Measurements from ENCODE around the gene SMIM33.

SMIM33 gene

DNA sequence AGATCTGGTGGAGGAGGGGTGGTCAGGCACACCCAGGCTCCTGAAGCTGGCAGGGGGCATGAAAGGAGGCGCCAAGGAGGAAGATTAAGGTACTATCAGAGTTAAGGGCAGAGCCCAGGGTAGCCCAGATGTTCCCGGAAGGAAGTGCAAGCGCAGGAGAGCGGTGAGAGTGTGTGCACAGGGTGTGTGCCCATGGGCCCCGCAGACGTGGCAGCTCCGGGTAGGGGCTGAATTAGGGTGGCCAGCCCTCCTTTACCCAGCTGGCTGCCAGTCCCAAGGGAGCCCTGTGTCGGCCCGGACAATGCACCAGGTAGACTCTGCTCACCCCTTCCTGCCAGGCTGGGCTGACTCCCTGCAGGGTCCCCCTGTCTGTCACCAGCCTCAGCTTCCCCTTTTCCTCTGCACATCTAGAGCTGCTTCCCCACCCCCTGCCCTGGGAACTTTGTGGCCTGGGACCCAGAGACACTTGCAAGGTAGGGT lies at the start of gene SMIM33:
Gene SMIM33, plus strand, starts transcription at position 184 of the 480 bp plus-strand sequence. Its CDS starts 118 bp downstream, at position 302.
- in situ Hi-C loops (cut with HindIII; ENCODE audit: low sequenced_read_pairs) = no loop called here

DNA sequence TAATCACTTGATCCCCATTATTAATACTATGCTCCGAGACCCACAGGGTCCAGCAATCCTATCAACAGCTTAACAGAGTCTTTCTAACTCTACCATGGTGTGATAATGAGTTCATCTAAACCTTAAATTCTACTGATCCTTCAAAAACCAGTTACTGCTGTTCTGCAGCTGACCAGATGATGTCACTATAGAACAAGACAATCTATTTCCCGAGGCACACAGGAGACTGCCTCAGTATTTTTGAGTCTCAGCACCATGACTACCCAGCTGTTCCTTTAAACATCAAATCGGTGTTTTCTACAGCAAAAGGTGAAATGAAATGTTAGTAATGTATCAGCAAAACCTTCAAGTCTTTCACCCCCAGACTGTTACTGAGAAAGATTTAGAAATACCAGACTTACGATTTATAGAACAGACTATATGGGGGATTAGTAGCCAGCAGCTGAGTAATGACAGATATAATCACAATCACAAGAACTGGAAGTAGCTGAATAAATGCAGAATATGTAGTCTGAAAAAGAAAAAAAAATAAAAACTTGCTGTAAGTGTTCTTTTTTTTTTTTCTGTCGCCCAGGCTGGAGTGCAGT lies 48.4 kb upstream of the SMIM33 start:
- in situ Hi-C loops (cut with HindIII; ENCODE audit: low sequenced_read_pairs) = loop anchor here (25.0 kb wide), 1 partner anchor 340 kb away; no protein-coding TSS in a partner anchor

DNA sequence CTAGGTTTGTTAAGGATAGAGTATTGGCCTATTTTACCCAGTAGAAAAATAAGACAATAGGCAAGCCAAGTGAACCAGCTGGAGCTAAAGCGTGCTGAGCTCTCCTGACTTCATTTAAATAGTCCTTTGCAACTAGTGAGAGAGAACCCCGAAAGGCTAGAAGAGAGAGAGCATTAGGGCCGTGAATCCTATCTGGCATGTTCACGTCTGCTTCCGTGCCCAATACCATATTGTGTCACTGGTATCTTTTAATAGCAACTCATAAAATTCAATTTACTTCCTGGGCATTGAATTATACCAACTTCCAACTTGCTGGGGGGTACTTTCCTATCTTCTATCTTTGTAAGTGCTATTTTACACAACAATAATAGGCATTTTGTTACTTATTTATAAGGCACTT lies 45.3 kb upstream of the SMIM33 start:
- in situ Hi-C loops (cut with HindIII; ENCODE audit: low sequenced_read_pairs) = loop anchor here (25.0 kb wide), 1 partner anchor 162 kb away; no protein-coding TSS in a partner anchor

DNA sequence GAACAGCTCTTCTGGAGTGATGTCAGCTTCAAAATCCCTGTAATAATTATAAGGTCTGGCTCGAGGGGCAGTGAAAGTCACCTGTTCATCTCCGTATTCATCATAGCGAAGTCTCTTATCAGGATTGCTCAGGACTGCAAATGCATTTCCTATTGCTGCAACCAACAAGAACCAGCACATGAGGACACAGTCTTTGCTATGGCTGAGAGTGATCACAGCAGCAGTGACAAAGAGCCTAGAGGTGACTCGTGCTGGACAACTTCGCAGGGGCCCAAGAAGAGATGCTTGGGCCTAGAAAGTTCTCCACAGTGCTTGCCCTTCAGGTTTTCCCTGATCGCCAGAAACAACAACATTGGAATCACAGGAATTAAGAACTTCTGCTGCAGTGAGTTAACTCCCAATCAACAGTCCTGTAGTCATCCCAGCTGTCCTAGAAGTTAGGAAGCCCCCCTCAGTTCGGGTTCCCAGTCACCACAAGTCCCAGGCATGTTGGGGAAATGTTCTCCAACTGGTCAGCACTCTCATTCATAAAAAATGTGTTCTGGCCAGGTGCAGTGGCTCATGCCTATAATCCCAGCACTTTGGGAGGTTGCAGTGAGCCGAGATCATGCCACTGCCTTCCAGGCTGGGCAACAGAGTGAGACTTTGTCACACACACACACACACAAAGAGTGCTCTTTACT lies 44.5 kb upstream of the SMIM33 start:
- in situ Hi-C loops (cut with HindIII; ENCODE audit: low sequenced_read_pairs) = loop anchor here (25.0 kb wide), 1 partner anchor 161 kb away; no protein-coding TSS in a partner anchor

DNA sequence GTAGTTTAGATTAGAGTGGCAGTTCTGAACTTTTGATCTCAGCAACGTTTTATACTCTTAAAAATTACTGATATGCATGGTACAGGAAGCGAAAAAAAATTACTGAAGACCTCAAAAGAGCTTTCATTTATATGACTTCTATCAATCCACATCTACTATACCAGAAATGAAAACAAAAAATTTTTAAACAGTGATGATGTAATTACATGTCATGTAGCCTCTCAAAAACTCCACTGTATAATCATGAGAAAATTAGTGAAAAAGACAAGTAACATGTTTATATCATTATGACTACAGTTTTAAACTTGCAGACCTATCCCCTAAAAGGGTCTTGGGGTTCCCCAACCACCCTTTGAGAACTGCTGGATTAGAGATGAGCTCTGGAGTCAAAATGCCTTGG lies 40.8 kb upstream of the SMIM33 start:
- in situ Hi-C loops (cut with HindIII; ENCODE audit: low sequenced_read_pairs) = loop anchor here (25.0 kb wide), 1 partner anchor 157 kb away; no protein-coding TSS in a partner anchor

DNA sequence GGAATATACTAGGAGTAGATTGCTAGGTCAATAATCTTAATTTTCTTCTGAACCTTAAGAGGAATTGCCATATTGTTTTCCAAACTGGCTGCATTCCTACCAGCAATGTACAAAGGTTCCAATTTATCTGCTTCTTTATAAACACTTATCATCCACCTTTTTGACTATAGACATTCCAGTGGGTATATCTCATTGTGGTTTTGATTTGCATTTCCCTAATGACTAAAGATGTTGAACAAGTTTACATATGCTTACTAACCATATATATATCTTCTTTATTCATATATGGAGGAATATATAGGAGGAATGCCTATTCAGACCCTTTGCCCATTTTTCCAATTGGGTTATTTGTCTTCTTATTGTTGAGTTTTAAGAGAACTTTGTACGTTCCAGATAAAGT lies 39.1 kb upstream of the SMIM33 start:
- in situ Hi-C loops (cut with HindIII; ENCODE audit: low sequenced_read_pairs) = loop anchor here (25.0 kb wide), 1 partner anchor 156 kb away; no protein-coding TSS in a partner anchor

DNA sequence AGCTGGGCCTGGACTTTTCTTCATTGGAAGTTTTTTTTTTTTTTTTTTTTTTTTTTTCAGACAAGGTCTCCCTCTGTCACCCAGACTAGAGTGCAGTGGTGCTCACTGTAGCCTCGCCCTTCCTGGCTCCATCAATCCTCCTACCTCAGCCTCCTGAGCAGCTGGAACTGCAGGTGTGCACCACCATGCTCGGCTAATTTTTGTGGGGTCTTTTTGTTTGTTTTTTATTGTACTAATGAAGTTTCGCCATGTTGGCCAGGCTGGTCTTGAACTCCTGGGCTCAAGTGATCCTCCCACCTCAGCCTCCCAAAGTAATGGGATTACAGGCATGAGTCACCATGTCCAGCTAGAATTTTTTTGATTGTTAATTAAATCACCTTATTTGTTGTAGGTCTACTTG lies 35.1 kb upstream of the SMIM33 start:
- in situ Hi-C loops (cut with HindIII; ENCODE audit: low sequenced_read_pairs) = loop anchor here (25.0 kb wide), 1 partner anchor 152 kb away; no protein-coding TSS in a partner anchor

DNA sequence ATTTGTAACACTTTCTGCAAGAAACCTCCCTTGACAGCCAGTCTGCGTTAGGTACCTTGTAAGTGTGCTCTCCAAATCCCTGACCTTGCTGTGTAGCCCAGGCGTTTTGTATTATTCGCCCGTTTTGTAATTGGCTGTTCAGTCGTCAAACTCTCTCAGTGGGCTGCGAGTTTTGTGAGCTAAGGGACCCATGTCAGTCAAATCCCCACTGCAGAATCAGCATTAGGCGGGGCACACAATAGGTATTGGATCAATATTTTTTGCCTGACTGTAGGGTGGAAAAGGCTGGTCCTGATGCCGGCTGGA lies 32.1 kb upstream of the SMIM33 start:
- in situ Hi-C loops (cut with HindIII; ENCODE audit: low sequenced_read_pairs) = loop anchor here (25.0 kb wide), 1 partner anchor 149 kb away; no protein-coding TSS in a partner anchor

DNA sequence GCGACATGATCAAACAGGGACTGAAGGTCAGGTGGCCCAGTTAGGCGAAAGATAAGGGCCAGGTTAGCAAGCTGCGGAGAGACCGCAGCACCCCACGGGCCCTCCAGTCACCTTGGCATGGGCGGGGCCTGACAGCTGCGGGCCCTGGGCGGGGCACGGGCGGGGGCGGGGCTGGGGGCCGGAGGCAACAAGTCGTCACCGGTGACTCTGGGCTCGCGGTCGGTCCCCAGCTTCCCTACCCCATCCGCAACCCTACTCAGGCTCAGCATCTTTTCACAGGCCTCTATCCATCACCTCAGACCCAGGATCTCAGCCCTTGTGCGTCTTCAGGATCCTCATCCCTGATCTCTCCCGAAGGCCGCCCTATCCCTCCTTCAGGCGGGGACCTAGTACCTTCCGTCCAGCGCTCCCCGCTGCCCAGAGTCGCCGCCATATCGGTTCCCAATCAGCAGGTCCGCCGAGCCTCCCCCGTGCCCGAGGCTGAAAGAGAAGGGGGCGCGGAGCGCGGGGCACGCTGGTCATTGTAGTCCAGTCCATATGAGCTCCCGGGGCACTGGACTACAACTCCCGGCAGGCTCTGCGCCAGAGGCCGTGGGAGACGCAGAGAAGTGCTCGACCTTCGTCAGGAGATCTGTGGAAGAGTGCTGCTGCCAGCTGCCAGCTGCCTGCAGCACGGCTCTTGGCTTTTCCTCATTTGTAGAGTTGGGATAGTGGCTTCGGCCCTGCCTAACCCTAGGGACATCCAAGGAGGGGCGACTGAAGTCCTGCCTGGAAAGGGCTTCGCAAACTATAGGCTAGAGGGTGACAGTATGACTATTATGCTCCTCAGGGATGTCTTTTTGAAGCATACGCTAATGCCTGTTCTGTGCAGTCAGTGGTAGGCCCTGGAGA lies 31.5 kb upstream of the SMIM33 start, which contains the start of gene DNAJC18:
Gene DNAJC18, minus strand, starts transcription at position 513 of the 891 bp plus-strand sequence. Its CDS starts 80 bp downstream, at position 433.
- in situ Hi-C loops (cut with HindIII; ENCODE audit: low sequenced_read_pairs) = loop anchor here (25.0 kb wide), 1 partner anchor 148 kb away; no protein-coding TSS in a partner anchor

DNA sequence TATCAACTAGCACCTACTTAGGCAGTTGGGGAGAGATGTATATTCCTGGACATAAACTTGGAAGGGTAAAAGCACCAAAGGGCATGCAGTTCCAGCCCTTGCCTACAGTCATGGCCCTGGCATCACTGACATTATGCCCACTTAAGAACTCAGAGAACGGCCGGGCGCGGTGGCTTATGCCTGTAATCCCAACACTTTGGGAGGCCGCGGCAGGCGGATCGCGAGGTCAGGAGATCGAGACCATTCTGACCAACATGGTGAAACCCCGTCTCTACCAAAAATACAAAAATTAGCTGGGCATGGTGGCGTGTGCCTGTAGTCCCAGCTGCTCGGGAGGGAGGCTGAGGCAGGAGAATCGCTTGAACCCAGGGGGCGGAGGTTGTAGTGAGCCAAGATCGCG lies 30.4 kb upstream of the SMIM33 start:
- in situ Hi-C loops (cut with HindIII; ENCODE audit: low sequenced_read_pairs) = loop anchor here (25.0 kb wide), 1 partner anchor 147 kb away; no protein-coding TSS in a partner anchor

DNA sequence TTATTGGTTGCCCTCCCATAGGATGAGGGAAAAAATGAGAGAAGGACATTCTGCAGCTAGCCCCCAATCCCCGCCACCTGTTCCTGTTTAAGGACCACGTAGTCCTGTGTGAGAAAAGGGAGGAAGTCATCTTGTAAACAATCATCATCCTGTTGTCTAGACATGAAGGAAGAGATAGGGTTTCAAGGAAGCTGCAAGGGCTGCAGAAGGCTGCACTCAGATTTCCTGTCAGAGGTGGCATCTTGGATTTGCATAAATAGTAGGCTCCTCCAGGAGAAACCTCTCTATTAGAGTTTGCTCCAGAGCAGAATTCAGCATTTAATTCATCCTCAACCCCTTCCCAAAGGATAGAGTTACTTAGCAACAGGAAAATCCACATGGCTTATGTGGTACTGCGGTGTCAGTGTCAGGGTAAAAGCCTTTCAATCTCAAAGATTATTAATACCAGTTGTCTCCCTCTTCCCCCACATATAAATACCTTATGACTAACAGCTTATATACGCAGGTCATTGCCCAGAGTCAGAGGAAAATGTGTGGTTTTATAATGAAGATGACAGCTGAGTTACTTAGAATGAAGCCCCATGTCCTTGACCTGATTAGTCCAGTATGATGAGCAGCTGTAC lies 26.9 kb upstream of the SMIM33 start:
- in situ Hi-C loops (cut with HindIII; ENCODE audit: low sequenced_read_pairs) = loop anchor here (25.0 kb wide), 1 partner anchor 143 kb away; no protein-coding TSS in a partner anchor

DNA sequence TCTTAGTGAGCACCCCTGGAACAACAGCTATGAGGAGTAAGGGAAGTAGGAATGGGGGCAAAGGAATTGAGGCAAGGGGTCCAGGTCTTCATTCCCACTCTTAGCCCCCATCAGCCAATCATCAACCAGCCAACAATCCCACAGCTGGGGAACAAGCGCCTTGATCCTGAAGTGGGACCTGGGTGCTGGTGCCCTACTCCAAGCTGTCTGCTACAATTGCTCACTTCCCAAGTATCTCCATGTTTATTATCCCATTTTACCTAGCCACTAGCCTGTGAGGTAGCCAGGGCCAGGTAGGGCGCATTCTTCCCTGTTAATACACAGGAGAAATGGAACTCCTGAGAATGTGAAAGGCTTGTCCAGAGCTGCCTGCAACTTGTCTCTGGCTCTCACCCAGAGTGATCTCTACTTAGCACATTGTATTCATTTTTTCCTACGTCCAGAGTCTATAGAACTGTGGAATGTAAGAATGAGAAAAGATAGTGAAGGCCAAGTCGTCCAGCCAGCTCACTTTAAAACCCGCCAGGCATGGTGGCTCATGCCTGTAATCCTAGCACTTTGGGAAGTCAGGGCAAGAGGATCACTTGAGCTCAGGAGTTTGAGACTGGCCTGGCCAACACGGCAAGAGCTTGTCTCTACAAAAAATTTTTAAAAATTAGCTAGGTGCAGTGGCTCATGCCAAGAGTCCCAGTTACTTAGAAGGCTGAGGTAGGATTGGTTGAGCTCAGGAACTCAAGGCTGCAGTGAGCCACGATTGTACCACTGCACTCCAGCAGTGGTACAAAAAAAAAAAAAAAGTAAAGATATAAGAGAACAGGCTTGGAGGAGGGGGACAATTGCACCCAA lies 25.3 kb upstream of the SMIM33 start:
- in situ Hi-C loops (cut with HindIII; ENCODE audit: low sequenced_read_pairs) = loop anchor here (25.0 kb wide), 1 partner anchor 142 kb away; no protein-coding TSS in a partner anchor

DNA sequence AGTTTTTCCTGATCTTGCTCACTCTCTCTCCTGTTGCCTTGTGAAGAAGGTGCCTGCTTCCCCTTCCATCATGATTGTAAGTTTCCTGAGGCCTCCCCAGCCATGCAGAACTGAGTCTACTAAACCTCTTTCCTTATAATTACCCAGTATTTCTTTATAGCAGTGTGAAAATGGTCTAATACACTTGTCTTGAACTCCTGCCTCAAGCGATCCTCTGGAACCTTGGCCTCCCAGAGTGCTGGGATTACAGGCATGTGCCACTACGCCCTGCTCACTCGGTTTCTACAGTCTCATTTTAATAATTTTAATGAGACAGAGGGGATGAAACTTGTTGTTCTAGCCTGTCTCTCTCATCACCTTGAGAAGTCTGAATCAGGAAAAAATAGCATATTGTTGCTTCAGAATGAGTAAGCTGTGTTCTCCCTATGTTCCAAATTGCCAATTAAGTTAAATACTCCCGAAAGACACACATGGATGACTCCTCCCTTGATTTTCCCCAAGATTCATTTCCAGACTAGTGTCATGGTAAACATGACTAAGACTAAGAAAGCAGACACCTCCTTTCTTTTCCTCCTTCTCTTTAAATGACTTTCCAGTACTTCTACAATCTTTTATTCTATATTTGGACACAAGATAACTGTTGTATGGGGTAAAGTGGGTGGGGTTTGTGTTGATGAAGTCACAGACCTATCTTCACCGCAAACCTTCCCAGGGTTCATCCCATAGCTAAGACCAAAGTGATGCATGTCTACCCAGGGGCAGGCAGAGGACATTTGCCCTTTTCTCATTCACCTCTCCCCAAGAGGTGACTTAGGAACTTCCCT lies 23.6 kb upstream of the SMIM33 start:
- in situ Hi-C loops (cut with HindIII; ENCODE audit: low sequenced_read_pairs) = loop anchor here (25.0 kb wide), 1 partner anchor 140 kb away; no protein-coding TSS in a partner anchor

DNA sequence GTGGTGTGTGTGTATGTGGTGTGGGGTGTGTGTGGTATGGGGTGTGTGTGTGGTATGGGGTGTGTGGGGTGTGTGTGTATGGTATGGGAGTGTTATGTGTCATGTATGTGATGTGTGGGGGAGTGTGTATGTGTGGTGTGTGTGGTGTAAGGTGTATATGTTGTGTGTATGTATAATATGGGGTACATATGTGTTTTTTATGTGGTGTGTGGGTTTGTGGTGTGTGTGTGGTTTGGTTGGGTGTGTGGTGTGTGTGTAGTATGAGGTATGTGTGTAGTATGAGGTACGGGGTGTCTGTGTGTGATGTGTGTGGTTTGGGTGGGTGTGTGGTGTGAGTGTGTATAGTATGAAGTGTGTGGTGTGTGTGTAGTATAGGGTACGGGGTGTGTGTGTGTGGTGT lies 19.6 kb upstream of the SMIM33 start:
- in situ Hi-C loops (cut with HindIII; ENCODE audit: low sequenced_read_pairs) = no loop called here

DNA sequence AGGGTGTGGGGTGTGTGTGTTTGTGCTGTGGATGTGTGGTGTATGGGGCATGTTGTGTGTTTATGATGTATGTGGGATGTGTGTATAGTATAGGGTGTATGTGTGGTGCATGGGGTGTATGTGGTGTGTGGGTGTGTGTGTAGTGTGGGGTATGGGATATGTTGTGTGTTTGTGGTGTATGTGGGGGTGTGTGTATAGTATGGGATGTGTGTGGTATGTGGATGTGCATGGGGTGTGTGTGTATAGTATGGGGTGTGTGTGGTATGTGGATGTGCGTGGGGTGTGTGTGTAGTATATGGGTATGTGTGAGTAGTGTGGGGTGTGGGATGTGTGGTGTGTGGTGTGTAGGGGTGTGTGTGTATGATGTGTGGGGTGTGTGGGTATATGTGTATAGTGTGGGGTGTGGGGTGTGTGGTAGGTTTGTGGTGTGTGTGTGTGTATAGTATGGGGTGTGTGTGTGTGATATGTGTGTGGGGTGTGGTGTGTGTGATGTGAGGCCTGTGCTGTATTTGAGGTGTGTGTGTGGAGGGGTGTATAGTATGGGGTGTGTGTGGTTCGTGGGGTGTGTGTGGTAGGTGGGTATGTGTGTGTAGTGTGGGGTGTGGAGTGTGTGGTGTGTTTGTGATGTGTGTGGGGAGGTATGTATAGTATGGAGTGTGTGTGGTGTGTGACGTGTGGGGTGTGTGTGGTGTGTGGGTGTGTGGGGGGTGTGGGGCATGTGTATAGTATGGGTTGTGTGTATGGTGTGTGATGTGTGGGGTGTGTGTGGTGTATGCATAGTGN lies 18.7 kb upstream of the SMIM33 start:
- in situ Hi-C loops (cut with HindIII; ENCODE audit: low sequenced_read_pairs) = no loop called here

DNA sequence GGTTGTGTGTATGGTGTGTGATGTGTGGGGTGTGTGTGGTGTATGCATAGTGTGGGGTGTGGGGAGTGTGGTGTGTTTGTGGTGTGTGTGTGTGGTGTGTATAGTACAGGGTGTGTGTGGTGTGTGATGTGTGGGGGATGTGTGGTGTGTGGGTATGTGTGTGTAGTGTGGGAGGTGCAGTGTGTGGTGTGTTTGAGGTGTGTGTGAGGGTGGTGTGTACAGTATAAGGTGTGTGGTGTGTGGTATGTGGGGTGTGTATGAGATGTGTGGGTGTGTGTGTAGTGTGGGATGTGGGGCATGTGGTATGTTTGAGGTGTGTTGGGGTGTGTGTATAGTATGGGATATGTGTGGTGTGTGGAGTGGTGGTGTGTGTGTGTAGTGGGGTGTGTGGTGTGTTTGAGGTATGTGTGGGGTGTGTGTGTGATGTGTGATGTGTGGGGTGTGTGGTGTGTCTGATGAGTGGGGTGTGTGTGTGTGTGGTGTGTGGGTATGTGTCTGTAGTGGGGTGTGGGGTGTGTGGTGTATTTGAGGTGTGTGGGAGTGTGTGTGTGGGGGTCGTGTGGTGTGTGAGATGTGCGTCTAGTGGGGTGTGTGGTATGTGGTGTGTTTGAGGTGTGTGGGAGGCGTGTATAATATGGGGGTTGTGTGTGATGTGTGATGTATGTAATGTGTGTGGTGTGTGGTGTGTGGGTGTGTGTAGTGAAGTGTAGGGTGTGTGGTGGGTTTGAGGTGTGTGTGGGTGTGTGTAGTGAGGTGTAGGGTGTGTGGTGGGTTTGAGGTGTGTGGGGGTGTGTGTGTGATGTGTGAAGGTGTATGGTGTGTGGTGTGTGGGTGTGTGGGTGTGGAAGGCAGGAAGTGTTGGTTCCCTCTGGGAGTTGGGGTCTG lies 16.9 kb upstream of the SMIM33 start:
- in situ Hi-C loops (cut with HindIII; ENCODE audit: low sequenced_read_pairs) = no loop called here

All from DLD1 (cell line).